ENCODE data around the gene NR4A2. TPM values are rescaled to one million over a fixed set of nuclear protein-coding genes. Genes with fewer than 3 reads are reported as not detected.
A peak's percentile ranks its signal among the peaks of the same experiment; 100 is the strongest.

NR4A2 gene
- total RNA-seq, 6 experiments from 2014 or later: 0.51 to 1.8 (median 1.2) TPM

GRCh38 chr2:156333274-156333950, 891 bp upstream of the NR4A2 start:
- 0% methylated on average over 14 of the region's 28 CpGs for WGBS (ENCODE audit: insufficient coverage, low coverage, low lambda C conversion rate, missing lambda C conversion rate)
- Histone ChIP-seq H3K27ac (peak overlapping the region; percentile 99), H3K4me3 (peak overlapping the region; percentile 57 to 74 (median 70)), H3K4me1 (peaks cover 0 to 6% (median 3%) of the 10 kb centered on the region in 4 donors), H3K36me3 (no peaks in the 10 kb centered on the region), H3K27me3 (no peaks in the 10 kb centered on the region), H3K9me3 (no peaks in the 10 kb centered on the region)
- intact Hi-C loops (cut with DNase I): no loop called here
- DNase-seq (no peak), ATAC-seq (peak; percentile 8 to 21 (median 19))
- TF ChIP-seq CTCF (IDR thresholded peaks at IDR 0.05) (no peak), POLR2A (IDR thresholded peaks at IDR 0.05) (no peak)

GRCh38 chr2:156332284-156332533, 312 bp downstream of the NR4A2 start:
- TF ChIP-seq CTCF (IDR thresholded peaks at IDR 0.05) (no peak), POLR2A (IDR thresholded peaks at IDR 0.05) (no peak)
- ATAC-seq (no peak), DNase-seq (no peak)
- Histone ChIP-seq H3K4me3 (peak overlapping the region; percentile 57 to 74 (median 70)), H3K9me3 (no peaks in the 10 kb centered on the region), H3K27me3 (no peaks in the 10 kb centered on the region), H3K4me1 (peaks cover 0 to 6% (median 3%) of the 10 kb centered on the region in 4 donors), H3K36me3 (no peaks in the 10 kb centered on the region), H3K27ac (peak overlapping the region; percentile 99)
- 0% methylated on average over 5 of the region's 12 CpGs for WGBS (ENCODE audit: insufficient coverage, low coverage, low lambda C conversion rate, missing lambda C conversion rate)
- intact Hi-C loops (cut with DNase I): no loop called here

DNA sequence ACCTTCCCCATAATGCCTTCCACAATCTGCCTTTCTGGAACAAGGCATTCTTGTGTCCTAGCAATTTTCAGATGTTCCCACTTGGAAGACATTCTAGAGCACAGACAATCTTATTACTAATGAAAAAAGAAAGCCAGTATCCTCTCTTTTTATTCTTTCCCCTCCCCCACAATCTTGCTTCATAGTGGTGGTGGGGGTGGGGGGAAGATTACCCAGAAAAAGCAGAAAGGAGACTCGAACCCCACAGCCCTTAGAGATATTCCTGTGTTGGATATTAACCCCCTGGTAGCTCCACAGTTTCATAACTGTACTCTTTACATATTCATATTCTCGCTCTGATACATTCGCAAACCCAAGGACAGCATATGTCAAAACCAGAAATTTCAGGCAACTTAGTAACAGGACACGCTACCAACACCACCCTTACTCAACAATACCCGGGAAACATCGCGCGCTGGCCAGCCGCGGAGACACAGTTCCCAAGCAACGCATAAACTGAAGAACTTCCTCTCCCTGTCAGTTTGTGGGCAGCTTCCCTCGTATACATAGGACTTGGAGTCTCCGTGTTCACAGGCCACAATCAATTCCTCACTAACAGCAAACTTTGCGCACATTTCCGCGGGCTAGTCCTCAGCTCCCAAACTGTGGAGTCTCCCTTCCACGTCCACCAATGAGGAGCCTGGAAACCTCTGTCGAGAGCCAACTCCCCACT, 793 bp downstream of the NR4A2 start:
- DNase-seq: peak; percentile 64 to 73 (median 65)
- H3K9me3 ChIP-seq: no peaks in the 10 kb centered on the region
- no peaks in the 10 kb centered on the region for H3K36me3 ChIP-seq
- whole genome bisulfite sequencing (ENCODE audit: insufficient coverage, low coverage, low lambda C conversion rate, missing lambda C conversion rate): 6% methylated on average over 17 of the region's 18 CpGs
- H3K27ac ChIP-seq: peak overlapping the region; percentile 99
- H3K4me3 ChIP-seq: peak overlapping the region; percentile 57 to 74 (median 70)
- intact Hi-C loops (cut with DNase I): no loop called here
- no peak for TF ChIP-seq POLR2A (IDR thresholded peaks at IDR 0.05)
- no peak for TF ChIP-seq CTCF (IDR thresholded peaks at IDR 0.05)
- peak; percentile 3 to 33 (median 8) for ATAC-seq
- H3K4me1 ChIP-seq: peaks cover 0 to 6% (median 3%) of the 10 kb centered on the region in 4 donors
- H3K27me3 ChIP-seq: no peaks in the 10 kb centered on the region

DNA sequence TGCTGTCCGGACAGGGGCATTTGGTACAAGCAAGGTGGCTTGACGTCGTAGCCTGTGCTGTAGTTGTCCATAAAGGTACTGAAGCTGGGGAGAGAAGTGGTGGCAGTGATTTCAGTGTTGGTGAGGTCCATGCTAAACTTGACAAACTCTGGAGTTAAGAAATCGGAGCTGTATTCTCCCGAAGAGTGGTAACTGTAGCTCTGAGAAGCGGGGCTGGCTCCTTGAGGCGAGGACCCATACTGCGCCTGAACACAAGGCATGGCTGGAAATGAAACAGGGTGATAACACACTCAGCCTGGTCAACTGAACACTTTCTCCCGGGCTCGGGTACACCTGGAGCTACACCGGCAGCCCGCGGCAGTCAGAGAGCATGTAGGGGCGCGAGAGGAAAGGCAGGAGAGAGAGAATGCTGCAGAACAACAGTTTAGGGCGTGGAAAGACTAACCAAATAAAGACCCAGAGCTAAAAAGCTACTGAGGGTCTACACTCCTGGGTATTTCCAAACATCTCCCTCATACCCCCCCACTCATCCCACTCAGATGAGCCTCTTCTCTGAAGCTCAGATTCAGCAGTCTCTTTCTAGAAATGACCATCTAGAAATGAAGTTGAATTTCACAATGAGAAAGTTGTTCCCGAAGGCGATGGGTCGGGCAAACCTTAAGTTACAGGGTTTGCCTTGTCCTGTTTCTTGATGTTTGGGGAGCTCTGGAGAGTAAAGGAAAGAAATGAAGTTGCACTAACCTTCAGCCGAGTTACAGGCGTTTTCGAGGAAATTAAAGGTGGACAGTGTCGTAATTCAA, 2.4 kb downstream of the NR4A2 start:
- Histone ChIP-seq H3K27me3 (no peaks in the 10 kb centered on the region), H3K4me1 (peaks cover 0 to 6% (median 1%) of the 10 kb centered on the region in 4 donors), H3K9me3 (no peaks in the 10 kb centered on the region), H3K36me3 (no peaks in the 10 kb centered on the region), H3K27ac (no peak overlapping the region), H3K4me3 (no peak overlapping the region)
- TF ChIP-seq POLR2A (IDR thresholded peaks at IDR 0.05) (no peak), CTCF (IDR thresholded peaks at IDR 0.05) (no peak)
- intact Hi-C loops (cut with DNase I): no loop called here
- DNase-seq (no peak), ATAC-seq (no peak)
- 68% methylated on average over 17 of the region's 23 CpGs for WGBS (ENCODE audit: insufficient coverage, low coverage, low lambda C conversion rate, missing lambda C conversion rate)
